ENCODE measurements around the gene XAF1. TPM values are rescaled to one million over a fixed set of nuclear protein-coding genes. Genes with fewer than 3 reads are reported as not detected.

XAF1 gene
- total and polyA plus RNA-seq, 9 of the 15 experiments (the other 6 are each of a cell fraction or from before 2014, with no cell fraction given) = 0.07 to 0.22 (median 0.11) TPM; not detected in 4

Small RNA genes lying within 50 kb of the gene (small RNA-seq; reads per million reads assigned to genes)
- not detected for gene AC004706.2

Other genes starting within 250 kb of the XAF1 start
Only the 7 nearest of the 9 such genes appear.
- gene KIAA0753, start 115.3 kb upstream of the XAF1 start, total RNA-seq (2014; rRNA removed) = 6.0 and 6.9 TPM in 2 replicates
- gene KIAA0753, start 115.3 kb upstream of the XAF1 start, total RNA-seq (2014; rRNA removed; fragmentation: Illumina TruSeq; extraction: Trizol) = 7.6 and 9.3 TPM in 2 replicates
- gene KIAA0753, start 115.3 kb upstream of the XAF1 start, total RNA-seq (2015; rRNA removed; fragmentation: Illumina TruSeq; extraction: Trizol) = 8.5 and 9.0 TPM in 2 replicates
- gene KIAA0753, start 115.3 kb upstream of the XAF1 start, total RNA-seq (2021) = 6.2 and 7.4 TPM in 2 replicates
- gene KIAA0753, start 115.3 kb upstream of the XAF1 start, polyA plus RNA-seq (2011; rRNA removed) = 3.9 and 6.6 TPM in 2 replicates
- 6.5 and 7.4 TPM in 2 replicates for gene KIAA0753, start 115.3 kb upstream of the XAF1 start, polyA plus RNA-seq (2014; fragmentation: Illumina TruSeq; extraction: Trizol)
- gene KIAA0753, start 115.3 kb upstream of the XAF1 start, polyA plus RNA-seq (2014; fragmentation: Nextera tagmentation; extraction: Ambion mirVana) = 1 to 10 TPM; 2.0 to 3.4 TPM
- 5.2 and 5.6 TPM in 2 replicates for gene KIAA0753, start 115.3 kb upstream of the XAF1 start, polyA plus RNA-seq (2014; rRNA removed)
- 111 and 164 TPM in 2 replicates for gene TXNDC17, start 115.0 kb upstream of the XAF1 start, total RNA-seq (2014; rRNA removed)
- 141 and 144 TPM in 2 replicates for gene TXNDC17, start 115.0 kb upstream of the XAF1 start, total RNA-seq (2014; rRNA removed; fragmentation: Illumina TruSeq; extraction: Trizol)
- 164 and 179 TPM in 2 replicates for gene TXNDC17, start 115.0 kb upstream of the XAF1 start, total RNA-seq (2015; rRNA removed; fragmentation: Illumina TruSeq; extraction: Trizol)
- 108 and 126 TPM in 2 replicates for gene TXNDC17, start 115.0 kb upstream of the XAF1 start, total RNA-seq (2021)
- gene TXNDC17, start 115.0 kb upstream of the XAF1 start, polyA plus RNA-seq (2011; rRNA removed) = 244 and 357 TPM in 2 replicates
- gene TXNDC17, start 115.0 kb upstream of the XAF1 start, polyA plus RNA-seq (2014; fragmentation: Illumina TruSeq; extraction: Trizol) = 155 and 201 TPM in 2 replicates
- gene TXNDC17, start 115.0 kb upstream of the XAF1 start, polyA plus RNA-seq (2014; fragmentation: Nextera tagmentation; extraction: Ambion mirVana) = 100 to 1,000 TPM; 758 to 759 TPM
- gene TXNDC17, start 115.0 kb upstream of the XAF1 start, polyA plus RNA-seq (2014; rRNA removed) = 236 and 245 TPM in 2 replicates
- 6.4 and 10.5 TPM in 2 replicates for gene MED31, start 104.4 kb upstream of the XAF1 start, total RNA-seq (2014; rRNA removed)
- gene MED31, start 104.4 kb upstream of the XAF1 start, total RNA-seq (2014; rRNA removed; fragmentation: Illumina TruSeq; extraction: Trizol) = 15.8 and 16.9 TPM in 2 replicates
- 13.7 and 14.6 TPM in 2 replicates for gene MED31, start 104.4 kb upstream of the XAF1 start, total RNA-seq (2015; rRNA removed; fragmentation: Illumina TruSeq; extraction: Trizol)
- gene MED31, start 104.4 kb upstream of the XAF1 start, total RNA-seq (2021) = 14.0 and 17.9 TPM in 2 replicates
- gene MED31, start 104.4 kb upstream of the XAF1 start, polyA plus RNA-seq (2011; rRNA removed) = 24.2 and 29.1 TPM in 2 replicates
- gene MED31, start 104.4 kb upstream of the XAF1 start, polyA plus RNA-seq (2014; fragmentation: Illumina TruSeq; extraction: Trizol) = 10.8 and 10.9 TPM in 2 replicates
- 10 to 100 TPM; 35.7 to 39.9 TPM for gene MED31, start 104.4 kb upstream of the XAF1 start, polyA plus RNA-seq (2014; fragmentation: Nextera tagmentation; extraction: Ambion mirVana)
- gene MED31, start 104.4 kb upstream of the XAF1 start, polyA plus RNA-seq (2014; rRNA removed) = 9.8 and 12.3 TPM in 2 replicates
- 0.14 and 1.2 TPM in 2 replicates for gene C17orf100, start 104.3 kb upstream of the XAF1 start, total RNA-seq (2014; rRNA removed)
- gene C17orf100, start 104.3 kb upstream of the XAF1 start, total RNA-seq (2014; rRNA removed; fragmentation: Illumina TruSeq; extraction: Trizol) = 0.40 and 0.45 TPM in 2 replicates
- gene C17orf100, start 104.3 kb upstream of the XAF1 start, total RNA-seq (2015; rRNA removed; fragmentation: Illumina TruSeq; extraction: Trizol) = 0.43 and 0.49 TPM in 2 replicates
- 0.60 and 0.82 TPM in 2 replicates for gene C17orf100, start 104.3 kb upstream of the XAF1 start, total RNA-seq (2021)
- gene C17orf100, start 104.3 kb upstream of the XAF1 start, polyA plus RNA-seq (2011; rRNA removed) = 0.31 and 0.77 TPM in 2 replicates
- 0.62 and 0.69 TPM in 2 replicates for gene C17orf100, start 104.3 kb upstream of the XAF1 start, polyA plus RNA-seq (2014; fragmentation: Illumina TruSeq; extraction: Trizol)
- under 1 TPM; 0.04 to 0.11 TPM for gene C17orf100, start 104.3 kb upstream of the XAF1 start, polyA plus RNA-seq (2014; fragmentation: Nextera tagmentation; extraction: Ambion mirVana)
- gene C17orf100, start 104.3 kb upstream of the XAF1 start, polyA plus RNA-seq (2014; rRNA removed) = 1.7 and 1.8 TPM in 2 replicates
- gene SLC13A5, start 42.7 kb upstream of the XAF1 start, total RNA-seq (2014; rRNA removed) = not detected in 2 replicates
- not detected in 2 replicates for gene SLC13A5, start 42.7 kb upstream of the XAF1 start, total RNA-seq (2014; rRNA removed; fragmentation: Illumina TruSeq; extraction: Trizol)
- not detected in 2 replicates for gene SLC13A5, start 42.7 kb upstream of the XAF1 start, total RNA-seq (2015; rRNA removed; fragmentation: Illumina TruSeq; extraction: Trizol)
- gene SLC13A5, start 42.7 kb upstream of the XAF1 start, total RNA-seq (2021) = 0.04 and 0.09 TPM in 2 replicates
- 0.09 TPM in 1 of 2 replicates, not detected in the other for gene SLC13A5, start 42.7 kb upstream of the XAF1 start, polyA plus RNA-seq (2011; rRNA removed)
- not detected in 2 replicates for gene SLC13A5, start 42.7 kb upstream of the XAF1 start, polyA plus RNA-seq (2014; fragmentation: Illumina TruSeq; extraction: Trizol)
- not detected for gene SLC13A5, start 42.7 kb upstream of the XAF1 start, polyA plus RNA-seq (2014; fragmentation: Nextera tagmentation; extraction: Ambion mirVana)
- not detected in 2 replicates for gene SLC13A5, start 42.7 kb upstream of the XAF1 start, polyA plus RNA-seq (2014; rRNA removed)
- gene FBXO39, start 20.2 kb downstream of the XAF1 start, total RNA-seq (2014; rRNA removed) = not detected in 2 replicates
- not detected in 2 replicates for gene FBXO39, start 20.2 kb downstream of the XAF1 start, total RNA-seq (2014; rRNA removed; fragmentation: Illumina TruSeq; extraction: Trizol)
- not detected in 2 replicates for gene FBXO39, start 20.2 kb downstream of the XAF1 start, total RNA-seq (2015; rRNA removed; fragmentation: Illumina TruSeq; extraction: Trizol)
- gene FBXO39, start 20.2 kb downstream of the XAF1 start, total RNA-seq (2021) = not detected in 2 replicates
- not detected in 2 replicates for gene FBXO39, start 20.2 kb downstream of the XAF1 start, polyA plus RNA-seq (2011; rRNA removed)
- not detected in 2 replicates for gene FBXO39, start 20.2 kb downstream of the XAF1 start, polyA plus RNA-seq (2014; fragmentation: Illumina TruSeq; extraction: Trizol)
- gene FBXO39, start 20.2 kb downstream of the XAF1 start, polyA plus RNA-seq (2014; fragmentation: Nextera tagmentation; extraction: Ambion mirVana) = not detected
- gene FBXO39, start 20.2 kb downstream of the XAF1 start, polyA plus RNA-seq (2014; rRNA removed) = not detected in 2 replicates
- gene TEKT1, start 75.7 kb downstream of the XAF1 start, total RNA-seq (2014; rRNA removed) = not detected in 2 replicates
- gene TEKT1, start 75.7 kb downstream of the XAF1 start, total RNA-seq (2014; rRNA removed; fragmentation: Illumina TruSeq; extraction: Trizol) = not detected in 2 replicates
- gene TEKT1, start 75.7 kb downstream of the XAF1 start, total RNA-seq (2015; rRNA removed; fragmentation: Illumina TruSeq; extraction: Trizol) = not detected in 2 replicates
- gene TEKT1, start 75.7 kb downstream of the XAF1 start, total RNA-seq (2021) = not detected in 2 replicates
- gene TEKT1, start 75.7 kb downstream of the XAF1 start, polyA plus RNA-seq (2011; rRNA removed) = not detected in 2 replicates
- gene TEKT1, start 75.7 kb downstream of the XAF1 start, polyA plus RNA-seq (2014; fragmentation: Illumina TruSeq; extraction: Trizol) = not detected in 2 replicates
- under 1 TPM in 1 of 2 experiments, not detected in 1; 0.06 TPM for gene TEKT1, start 75.7 kb downstream of the XAF1 start, polyA plus RNA-seq (2014; fragmentation: Nextera tagmentation; extraction: Ambion mirVana)
- not detected in 2 replicates for gene TEKT1, start 75.7 kb downstream of the XAF1 start, polyA plus RNA-seq (2014; rRNA removed)

Data from K562 (cell line).